GM23338 (cell line): Measurements from ENCODE around the gene EML3. TPM values are rescaled to one million over a fixed set of nuclear protein-coding genes. Genes with fewer than 3 reads are reported as not detected.

Experiments
- ATAC-seq: fragments of 200-7000 bp; cut with Tn5 transposase; 3 replicates; pipeline ENCODE4 v1.9.1; 2020
- DNase-seq: peaks from one replicate; pipeline ENCODE4 v3.0.0-alpha.2; 2015; ENCODE audit warnings: low spot score
- H2AFZ ChIP-seq: fragments of 200-600 bp; sonication (generic); 2 replicates; pipeline ENCODE4 v1.8.0; 2016; ENCODE audit warnings: antibody characterized with exemption, mild to moderate bottlenecking, moderate library complexity
- H3F3A ChIP-seq: fragments of 200-600 bp; sonication (generic); replicated peaks from 2 replicates; pipeline ENCODE4 v1.8.0; 2017; ENCODE audit warnings: antibody characterized with exemption, mixed run types, low read depth
- H3K27ac ChIP-seq: fragments of 200-600 bp; sonication (generic); 2 replicates; pipeline ENCODE4 v1.6.1; 2016; ENCODE audit warnings: low read depth
- H3K27me3 ChIP-seq: fragments of 200-600 bp; sonication (generic); 2 replicates; pipeline ENCODE4 v1.8.0; 2016; ENCODE audit warnings: mild to moderate bottlenecking, mixed run types, moderate library complexity; ENCODE audit not compliant: insufficient read depth
- H3K36me3 ChIP-seq: fragments of 200-600 bp; sonication (generic); 2 replicates; pipeline ENCODE4 v1.8.0; 2016; ENCODE audit warnings: mild to moderate bottlenecking; ENCODE audit not compliant: insufficient read depth
- H3K4me1 ChIP-seq: fragments of 200-600 bp; sonication (generic); 2 replicates; pipeline ENCODE4 v1.8.0; 2016; ENCODE audit warnings: mild to moderate bottlenecking, moderate library complexity; ENCODE audit not compliant: insufficient read depth
- H3K4me2 ChIP-seq: fragments of 200-600 bp; sonication (generic); 2 replicates; pipeline ENCODE4 v1.7.1; 2017; ENCODE audit warnings: mixed run types
- H3K4me3 ChIP-seq: fragments of 200-600 bp; sonication (generic); 2 replicates; pipeline ENCODE4 v1.6.1; 2016; ENCODE audit warnings: mixed run types
- H3K79me2 ChIP-seq: fragments of 200-600 bp; sonication (generic); replicated peaks from 2 replicates; pipeline ENCODE4 v1.8.0; 2017; ENCODE audit warnings: mild to moderate bottlenecking; ENCODE audit not compliant: insufficient read depth
- H3K9me2 ChIP-seq: fragments of 200-600 bp; sonication (generic); 2 replicates; pipeline ENCODE4 v1.8.0; 2017; ENCODE audit not compliant: insufficient read depth
- H4K20me1 ChIP-seq: fragments of 200-600 bp; sonication (generic); replicated peaks from 2 replicates; pipeline ENCODE4 v1.8.0; 2017; ENCODE audit warnings: mild to moderate bottlenecking; ENCODE audit not compliant: insufficient read depth
- H3K27ac Mint-ChIP-seq: 2 replicates; pipeline ENCODE4 v1.8.0; 2020; ENCODE audit warnings: inconsistent platforms, mild to moderate bottlenecking, moderate library complexity, mixed read lengths
- H3K27me3 Mint-ChIP-seq: 3 replicates; pipeline ENCODE4 v1.8.0; 2022; ENCODE audit warnings: low read depth, mild to moderate bottlenecking, moderate library complexity, mixed read lengths, inconsistent platforms; ENCODE audit not compliant: insufficient read depth, poor library complexity
- H3K36me3 Mint-ChIP-seq: 3 replicates; pipeline ENCODE4 v1.8.0; 2021; ENCODE audit warnings: low read depth, mild to moderate bottlenecking, inconsistent platforms, moderate library complexity, mixed read lengths
- H3K4me1 Mint-ChIP-seq: 3 replicates; pipeline ENCODE4 v1.8.0; 2020; ENCODE audit warnings: mild to moderate bottlenecking, inconsistent platforms, mixed read lengths
- H3K4me3 Mint-ChIP-seq: 3 replicates; pipeline ENCODE4 v1.8.0; 2021; ENCODE audit warnings: moderate library complexity, mild to moderate bottlenecking, inconsistent platforms, mixed read lengths
- H3K9me3 Mint-ChIP-seq: 3 replicates; pipeline ENCODE4 v1.8.0; 2020; ENCODE audit warnings: moderate library complexity, mild to moderate bottlenecking, inconsistent platforms, mixed read lengths
- CREB1 ChIP-seq: fragments of 250-450 bp; sonication (Bioruptor Pico); IDR thresholded peaks from 2 replicates; pipeline ENCODE4 v1.5.0; 2020; ENCODE audit warnings: low read depth, mild to moderate bottlenecking, moderate library complexity
- EZH2 ChIP-seq: fragments of 200-600 bp; sonication (generic); IDR thresholded peaks from one replicate; pipeline ENCODE4 v1.8.0; 2017; ENCODE audit warnings: antibody characterized with exemption, mild to moderate bottlenecking, low read depth; ENCODE audit not compliant: unreplicated experiment
- JUNB ChIP-seq: IDR thresholded peaks from one replicate; pipeline ENCODE4 v1.6.1; 2016; ENCODE audit warnings: antibody characterized with exemption; ENCODE audit not compliant: unreplicated experiment
- NANOG ChIP-seq: IDR thresholded peaks from 2 replicates; pipeline ENCODE4 v1.6.1; 2016; ENCODE audit warnings: antibody characterized with exemption, borderline replicate concordance
- POLR2AphosphoS5 ChIP-seq: IDR thresholded peaks from 2 replicates; pipeline ENCODE4 v1.6.1; 2016; ENCODE audit warnings: antibody characterized with exemption, low read depth
- ZNF331 ChIP-seq: fragments of 250-450 bp; sonication (Bioruptor Pico); IDR thresholded peaks from 2 replicates; pipeline ENCODE4 v1.5.0; 2020; ENCODE audit warnings: low read depth, mild to moderate bottlenecking, moderate library complexity
- polyA plus RNA-seq: library from polyadenylated mRNA; unstranded; fragments of >200 nt; fragmentation: Nextera tagmentation; extraction: Ambion mirVana; gene quantifications from 2 replicates; pipeline ENCODE4 v1.2.1, GENCODE V29; 2016
- total RNA-seq: library from RNA; depleted of rRNA; stranded (reverse); fragments of >200 nt; shearing (Covaris generic); gene quantifications from 2 replicates; pipeline ENCODE4 v1.2.3, GENCODE V29; 2014
- TF ChIP-seq, protein P1 (sequence below), 2 experiments: fragments of 200-600 bp in 1 of 2; sonication (generic) in 1 of 2; conservative IDR thresholded peaks; 2 replicates each; pipeline versions ENCODE4 v1.5.1 to v1.6.1; 2016 to 2017; ENCODE audit warnings: antibody characterized with exemption in 2 of 2, low read depth in 2 of 2, mild to moderate bottlenecking in 2 of 2, moderate library complexity in 1 of 2
- TF ChIP-seq, protein P2 (sequence below): IDR thresholded peaks from 2 replicates; pipeline ENCODE4 v1.6.1; 2016; ENCODE audit warnings: antibody characterized with exemption

Gene EML3
- total and polyA plus RNA-seq, 2 experiments from 2014 or later = 15.4 to 17.1 TPM

DNA sequence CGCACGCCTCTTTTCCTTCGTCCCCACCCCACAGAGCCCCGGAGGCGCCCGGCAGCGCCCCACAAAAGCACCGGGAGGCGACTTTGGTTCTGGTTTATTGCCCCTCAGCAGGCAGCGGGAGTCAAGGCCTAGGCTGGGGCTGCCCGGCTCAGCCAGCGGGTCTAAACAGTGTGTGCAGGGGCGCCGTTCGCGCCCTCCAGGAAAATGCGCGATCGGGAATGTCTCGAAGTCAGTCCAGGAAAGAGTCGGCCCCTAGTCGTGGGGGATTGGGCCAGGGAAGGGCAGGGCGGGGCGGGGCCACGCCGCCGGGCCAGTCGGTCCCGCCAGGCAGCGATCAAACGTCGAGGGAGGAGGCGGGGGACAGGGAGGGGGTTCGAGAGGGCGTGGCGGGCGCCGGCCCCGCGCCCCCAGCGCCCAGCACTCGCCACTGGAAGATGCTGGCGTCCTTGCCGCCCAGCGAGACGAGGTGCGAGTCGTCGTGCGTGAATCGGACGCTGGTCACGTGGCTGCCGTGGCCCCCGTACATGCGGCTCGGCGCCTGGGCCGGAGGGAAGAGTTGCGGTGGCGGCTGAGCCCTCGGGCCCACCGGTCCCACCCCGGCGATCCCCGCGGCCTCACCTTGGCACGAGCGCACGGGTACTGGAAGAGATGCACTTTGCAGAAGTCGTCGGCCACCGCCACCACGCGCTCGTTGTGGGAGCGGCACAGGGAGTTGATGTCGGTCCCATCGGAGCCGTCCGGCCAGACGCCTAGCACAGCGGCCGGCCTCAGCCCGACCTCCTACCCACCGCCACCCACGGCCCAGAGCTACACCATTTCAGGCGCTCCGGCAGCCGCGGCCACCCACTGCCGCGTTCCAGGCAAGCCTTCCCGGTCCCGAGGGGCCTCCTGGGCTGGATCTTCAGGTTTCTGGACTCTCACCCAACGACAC is 10.2 kb downstream of the EML3 start:
- Histone ChIP-seq H3K36me3 (peaks cover 7% of the 10 kb centered on the region; the same call in 1 of the 2 replicates), H3K4me2 (peak overlapping the region; percentile 99), H3K4me3 (peak overlapping the region; percentile 96), H4K20me1 (peaks cover 10% of the 10 kb centered on the region), H3K9me2 (no peaks in the 10 kb centered on the region), H3K4me1 (peaks cover 20% of the 10 kb centered on the region; the same call in 1 of the 2 replicates), H2AFZ (peak overlapping the region; percentile 98), H3K27ac (peak overlapping the region; percentile 95), H3K79me2 (peaks cover 23% of the 10 kb centered on the region), H3K27me3 (peaks cover 43% of the 10 kb centered on the region), H3F3A (peaks cover 28% of the 10 kb centered on the region)
- DNase-seq (peak; percentile 73), ATAC-seq (peak; percentile 14)
- Mint-ChIP-seq H3K4me3 (peak overlapping the region; percentile 91), H3K9me3 (no peaks in the 10 kb centered on the region; the same call in 2 of the 3 replicates), H3K27me3 (peaks cover 32% of the 10 kb centered on the region), H3K27ac (peak overlapping the region; percentile 97), H3K36me3 (peaks cover 42% of the 10 kb centered on the region), H3K4me1 (peaks cover 59% of the 10 kb centered on the region)
- TF ChIP-seq NANOG (no peak), POLR2AphosphoS5 (peak; percentile 29; the same call in 1 of the 2 replicates), EZH2 (peak; percentile 41)
- TF ChIP-seq, protein P1, sequence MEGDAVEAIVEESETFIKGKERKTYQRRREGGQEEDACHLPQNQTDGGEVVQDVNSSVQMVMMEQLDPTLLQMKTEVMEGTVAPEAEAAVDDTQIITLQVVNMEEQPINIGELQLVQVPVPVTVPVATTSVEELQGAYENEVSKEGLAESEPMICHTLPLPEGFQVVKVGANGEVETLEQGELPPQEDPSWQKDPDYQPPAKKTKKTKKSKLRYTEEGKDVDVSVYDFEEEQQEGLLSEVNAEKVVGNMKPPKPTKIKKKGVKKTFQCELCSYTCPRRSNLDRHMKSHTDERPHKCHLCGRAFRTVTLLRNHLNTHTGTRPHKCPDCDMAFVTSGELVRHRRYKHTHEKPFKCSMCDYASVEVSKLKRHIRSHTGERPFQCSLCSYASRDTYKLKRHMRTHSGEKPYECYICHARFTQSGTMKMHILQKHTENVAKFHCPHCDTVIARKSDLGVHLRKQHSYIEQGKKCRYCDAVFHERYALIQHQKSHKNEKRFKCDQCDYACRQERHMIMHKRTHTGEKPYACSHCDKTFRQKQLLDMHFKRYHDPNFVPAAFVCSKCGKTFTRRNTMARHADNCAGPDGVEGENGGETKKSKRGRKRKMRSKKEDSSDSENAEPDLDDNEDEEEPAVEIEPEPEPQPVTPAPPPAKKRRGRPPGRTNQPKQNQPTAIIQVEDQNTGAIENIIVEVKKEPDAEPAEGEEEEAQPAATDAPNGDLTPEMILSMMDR (conservative IDR thresholded peaks at IDR 0.05; ENCODE audit: low read depth in 2 of 2) = peak in 1 of 2 experiments; percentile 15; a peak in 1 of 4 replicates

GRCh38 chr11:62601372-62602140 is 11.0 kb downstream of the EML3 start, which contains the start of gene MTA2:
TSS of gene MTA2 (minus strand) at chr11:62601865. CDS start at chr11:62601450, 415 bp downstream.
- H3K4me2 ChIP-seq = peak within 1 kb of the TSS; percentile 99
- ATAC-seq = peak; percentile 78
- H3K36me3 ChIP-seq = peaks cover 9% of the 10 kb centered on the region; the same call in 1 of the 2 replicates
- peak within 1 kb of the TSS; percentile 97 for H3K27ac Mint-ChIP-seq
- peak within 1 kb of the TSS; percentile 96 for H3K4me3 ChIP-seq
- peaks cover 17% of the 10 kb centered on the region for H4K20me1 ChIP-seq
- peaks cover 36% of the 10 kb centered on the region for H3K27me3 Mint-ChIP-seq
- no peaks in the 10 kb centered on the region; the same call in 2 of the 3 replicates for H3K9me3 Mint-ChIP-seq
- peaks cover 23% of the 10 kb centered on the region for H3K79me2 ChIP-seq
- H3K36me3 Mint-ChIP-seq = peaks cover 50% of the 10 kb centered on the region
- H2AFZ ChIP-seq = peak within 1 kb of the TSS; percentile 98
- peaks cover 20% of the 10 kb centered on the region; the same call in 1 of the 2 replicates for H3K4me1 ChIP-seq
- no peaks in the 10 kb centered on the region for H3K9me2 ChIP-seq
- TF ChIP-seq CREB1 (no peak), ZNF331 (CRISPR knock-in tag) (no peak), JUNB (no peak), POLR2AphosphoS5 (0 out of 2 replicates have a peak, but pooled peaks have one; percentile 11)
- TF ChIP-seq, protein P2, sequence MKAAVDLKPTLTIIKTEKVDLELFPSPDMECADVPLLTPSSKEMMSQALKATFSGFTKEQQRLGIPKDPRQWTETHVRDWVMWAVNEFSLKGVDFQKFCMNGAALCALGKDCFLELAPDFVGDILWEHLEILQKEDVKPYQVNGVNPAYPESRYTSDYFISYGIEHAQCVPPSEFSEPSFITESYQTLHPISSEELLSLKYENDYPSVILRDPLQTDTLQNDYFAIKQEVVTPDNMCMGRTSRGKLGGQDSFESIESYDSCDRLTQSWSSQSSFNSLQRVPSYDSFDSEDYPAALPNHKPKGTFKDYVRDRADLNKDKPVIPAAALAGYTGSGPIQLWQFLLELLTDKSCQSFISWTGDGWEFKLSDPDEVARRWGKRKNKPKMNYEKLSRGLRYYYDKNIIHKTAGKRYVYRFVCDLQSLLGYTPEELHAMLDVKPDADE = 0 out of 2 replicates have a peak, but pooled peaks have one; percentile 26
- peaks cover 43% of the 10 kb centered on the region for H3K27me3 ChIP-seq
- peaks cover 28% of the 10 kb centered on the region for H3F3A ChIP-seq
- peak within 1 kb of the TSS; percentile 91 for H3K4me3 Mint-ChIP-seq
- peak; percentile 99 for DNase-seq
- H3K4me1 Mint-ChIP-seq = peaks cover 53% of the 10 kb centered on the region
- peak within 1 kb of the TSS; percentile 95 for H3K27ac ChIP-seq
